Stomach (tissue), 9 donors: ENCODE measurements around the gene SHISA6. TPM values are rescaled to one million over a fixed set of nuclear protein-coding genes. Genes with fewer than 3 reads are reported as not detected.

Experiments used
- DNase-seq, 2 donors: peaks; one replicate each; pipeline versions ENCODE4 v3.0.0 to v3.0.0-alpha.2; 2013 to 2019
- H3K27ac ChIP-seq, 5 donors: fragments of 200-600 bp in 4 of 5; sonication (generic) in 4 of 5; one replicate each; pipeline ENCODE4 v1.5.1; 2013 to 2019; ENCODE audit warnings: mild to moderate bottlenecking in 1 of 5, moderate library complexity in 1 of 5
- H3K27me3 ChIP-seq, 3 donors: fragments of 200-600 bp; sonication (generic); one replicate each; pipeline ENCODE4 v1.5.1; 2017 to 2019; ENCODE audit warnings: mixed run types in 1 of 3
- H3K36me3 ChIP-seq, 4 donors: fragments of 200-600 bp; sonication (generic); 1 replicate in 3 of 4; 2 replicates in 1 of 4; pipeline ENCODE4 v1.5.1; 2016 to 2019
- H3K4me1 ChIP-seq, 4 donors: fragments of 200-600 bp; sonication (generic); one replicate each; pipeline ENCODE4 v1.5.1; 2016 to 2019
- H3K4me3 ChIP-seq, 4 donors: fragments of 200-600 bp; sonication (generic) in 3 of 4; one replicate each; pipeline ENCODE4 v1.5.1; 2016 to 2019; ENCODE audit warnings: mild to moderate bottlenecking in 1 of 4
- H3K9me3 ChIP-seq, 4 donors: fragments of 200-600 bp; sonication (generic); one replicate each; pipeline ENCODE4 v1.5.1; 2016 to 2019
- EP300 ChIP-seq: sonication (generic); formaldehyde crosslinking; IDR thresholded peaks from one replicate; pipeline ENCODE4 v1.6.1; 2017; ENCODE audit warnings: antibody characterized with exemption
- POLR2A ChIP-seq, 4 donors: fragments of 450-650 bp; IDR thresholded peaks; one replicate each; pipeline ENCODE4 v1.6.1; 2016; ENCODE audit warnings: antibody characterized with exemption in 4 of 4, control low read depth in 2 of 4, mild to moderate bottlenecking in 1 of 4, moderate library complexity in 1 of 4
- POLR2AphosphoS5 ChIP-seq, 3 donors: sonication (generic); formaldehyde crosslinking; IDR thresholded peaks; one replicate each; pipeline ENCODE4 v1.6.1; 2016; ENCODE audit warnings: antibody characterized with exemption in 3 of 3
- WGBS, 5 donors: extraction: QIAGEN DNeasy Blood & Tissue Kit in 3 of 5; methylation state at CpG; one replicate each; pipeline versions ENCODE4 v1.1.5 to v1.1.7; 2013 to 2018; 5-methylcytosine and 5-hydroxymethylcytosine counted together
- intact Hi-C: fragments of 100-400 bp; cut with DNase I; formaldehyde crosslinking; loops from one replicate; pipeline ENCODE4 v1.15.1; 2023; ENCODE audit warnings: low total_unique reads
- polyA plus RNA-seq, 3 donors: library from polyadenylated mRNA; stranded (reverse); fragments of 200-250 nt; gene quantifications; one replicate each; pipeline ENCODE4 v1.2.3, GENCODE V29; 2013
- total RNA-seq, 5 donors: library from RNA; depleted of rRNA; stranded (reverse); fragments of >200 nt; gene quantifications; one replicate each; pipeline versions ENCODE4 v1.1.0 to v1.2.3, GENCODE V29; 2014 to 2016
- TF ChIP-seq, protein P1 (sequence below), 7 experiments: fragments of 450-650 bp in 4 of 7; fragments of 200-600 bp in 3 of 7; sonication (generic) in 3 of 7; IDR thresholded peaks; one replicate each; pipeline ENCODE4 v1.5.1; 2016 to 2019; ENCODE audit warnings: antibody characterized with exemption in 7 of 7, control low read depth in 2 of 7, mild to moderate bottlenecking in 1 of 7
- donor health status: healthy with polysubstance abuse.
- donor health status: Bipolar disorder and iron deficiency.
- donor health status: healthy.

Gene SHISA6
- total and polyA plus RNA-seq, 8 donors: 0.15 to 3.6 (median 1.3) TPM; not detected in 1

GRCh38 chr17:11446316-11446715 is 205.3 kb downstream of the SHISA6 start:
- WGBS, 5 donors: 74 to 89% (median 79%) methylated on average over 4 of the region's 4 CpGs
- Histone ChIP-seq H3K9me3 (no peaks in the 10 kb centered on the region), H3K27ac (no peak overlapping the region), H3K36me3 (no peaks in the 10 kb centered on the region), H3K4me1 (no peaks in the 10 kb centered on the region), H3K27me3 (no peaks in the 10 kb centered on the region), H3K4me3 (no peak overlapping the region)
- DNase-seq: no peak
- intact Hi-C loops: no loop called here
- TF ChIP-seq, protein P1, sequence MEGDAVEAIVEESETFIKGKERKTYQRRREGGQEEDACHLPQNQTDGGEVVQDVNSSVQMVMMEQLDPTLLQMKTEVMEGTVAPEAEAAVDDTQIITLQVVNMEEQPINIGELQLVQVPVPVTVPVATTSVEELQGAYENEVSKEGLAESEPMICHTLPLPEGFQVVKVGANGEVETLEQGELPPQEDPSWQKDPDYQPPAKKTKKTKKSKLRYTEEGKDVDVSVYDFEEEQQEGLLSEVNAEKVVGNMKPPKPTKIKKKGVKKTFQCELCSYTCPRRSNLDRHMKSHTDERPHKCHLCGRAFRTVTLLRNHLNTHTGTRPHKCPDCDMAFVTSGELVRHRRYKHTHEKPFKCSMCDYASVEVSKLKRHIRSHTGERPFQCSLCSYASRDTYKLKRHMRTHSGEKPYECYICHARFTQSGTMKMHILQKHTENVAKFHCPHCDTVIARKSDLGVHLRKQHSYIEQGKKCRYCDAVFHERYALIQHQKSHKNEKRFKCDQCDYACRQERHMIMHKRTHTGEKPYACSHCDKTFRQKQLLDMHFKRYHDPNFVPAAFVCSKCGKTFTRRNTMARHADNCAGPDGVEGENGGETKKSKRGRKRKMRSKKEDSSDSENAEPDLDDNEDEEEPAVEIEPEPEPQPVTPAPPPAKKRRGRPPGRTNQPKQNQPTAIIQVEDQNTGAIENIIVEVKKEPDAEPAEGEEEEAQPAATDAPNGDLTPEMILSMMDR (IDR thresholded peaks at IDR 0.05): no peak
- TF ChIP-seq POLR2A (IDR thresholded peaks at IDR 0.05): no peak
- no peak for TF ChIP-seq POLR2AphosphoS5 (IDR thresholded peaks at IDR 0.05)
- no peak for TF ChIP-seq EP300

DNA sequence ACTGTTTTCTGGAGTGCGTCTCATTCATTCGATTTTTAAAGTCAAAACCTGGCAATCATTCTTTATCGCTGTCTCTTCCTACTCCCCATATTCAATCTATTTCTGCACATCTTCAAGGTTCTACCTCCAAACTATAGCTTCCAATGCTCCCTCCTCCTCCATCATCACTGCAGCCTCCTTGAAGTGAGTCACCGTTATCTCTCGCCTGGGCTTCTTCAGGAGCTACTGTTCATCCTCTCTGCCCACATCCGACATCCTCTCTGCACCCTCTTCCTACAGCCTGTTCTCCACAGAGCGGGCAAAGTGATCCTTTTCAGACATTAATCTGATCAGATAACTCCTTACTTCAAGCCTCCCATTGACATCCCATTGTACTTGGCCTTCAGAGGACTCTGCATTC is 213.1 kb downstream of the SHISA6 start:
- H3K27me3 ChIP-seq: no peaks in the 10 kb centered on the region
- no peak overlapping the region for H3K27ac ChIP-seq
- intact Hi-C loops: no loop called here
- H3K4me1 ChIP-seq: no peaks in the 10 kb centered on the region
- TF ChIP-seq, protein P1 (IDR thresholded peaks at IDR 0.05): no peak
- TF ChIP-seq POLR2A (IDR thresholded peaks at IDR 0.05) (no peak), EP300 (no peak)
- WGBS, 5 donors: 92 to 96% (median 93%) methylated on average over 7 of the region's 7 CpGs
- no peaks in the 10 kb centered on the region for H3K9me3 ChIP-seq
- H3K36me3 ChIP-seq: no peaks in the 10 kb centered on the region
- DNase-seq: no peak
- H3K4me3 ChIP-seq: no peak overlapping the region

DNA sequence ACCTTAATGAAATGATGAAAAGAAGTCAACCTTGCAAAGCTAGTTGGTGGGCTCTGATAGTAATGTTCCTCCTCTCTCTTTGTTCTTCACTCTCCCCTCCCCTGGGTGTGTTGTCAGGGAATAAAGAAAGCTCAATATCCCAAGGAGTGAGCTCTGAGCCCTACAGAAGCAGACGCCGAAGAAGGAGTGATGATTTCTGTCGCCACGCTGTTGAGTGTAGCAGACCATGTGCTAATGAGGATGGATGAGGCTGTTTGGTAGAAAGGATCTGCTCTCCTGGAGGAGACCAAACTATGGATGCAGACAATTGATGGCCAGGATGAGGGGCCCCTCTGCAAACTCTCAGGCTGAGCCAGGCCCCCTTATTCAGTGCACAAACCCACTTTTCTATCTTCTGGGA is 217.3 kb downstream of the SHISA6 start:
- no peak overlapping the region for H3K4me3 ChIP-seq
- intact Hi-C loops: no loop called here
- no peaks in the 10 kb centered on the region for H3K36me3 ChIP-seq
- no peaks in the 10 kb centered on the region for H3K9me3 ChIP-seq
- no peaks in the 10 kb centered on the region for H3K27me3 ChIP-seq
- TF ChIP-seq, protein P1 (IDR thresholded peaks at IDR 0.05): no peak
- TF ChIP-seq EP300: no peak
- no peak for TF ChIP-seq POLR2A (IDR thresholded peaks at IDR 0.05)
- TF ChIP-seq POLR2AphosphoS5 (IDR thresholded peaks at IDR 0.05): no peak
- 77 to 92% (median 85%) methylated on average over 4 of the region's 4 CpGs for WGBS, 5 donors
- DNase-seq: no peak
- H3K27ac ChIP-seq: no peak overlapping the region
- no peaks in the 10 kb centered on the region for H3K4me1 ChIP-seq

GRCh38 chr17:11459861-11460331 is 218.9 kb downstream of the SHISA6 start:
- peak in 1 of 2 donors; percentile 29 for DNase-seq
- H3K27me3 ChIP-seq: no peaks in the 10 kb centered on the region
- no peaks in the 10 kb centered on the region for H3K36me3 ChIP-seq
- WGBS, 5 donors: 50 to 73% (median 69%) methylated on average over 8 of the region's 8 CpGs
- no peaks in the 10 kb centered on the region for H3K4me1 ChIP-seq
- no peaks in the 10 kb centered on the region for H3K9me3 ChIP-seq
- intact Hi-C loops: no loop called here
- no peak overlapping the region for H3K27ac ChIP-seq
- TF ChIP-seq POLR2AphosphoS5 (IDR thresholded peaks at IDR 0.05): no peak
- no peak for TF ChIP-seq EP300
- TF ChIP-seq POLR2A (IDR thresholded peaks at IDR 0.05): no peak
- TF ChIP-seq, protein P1 (IDR thresholded peaks at IDR 0.05): no peak
- H3K4me3 ChIP-seq: no peak overlapping the region
